Keratinocyte (primary cell): ENCODE measurements around the gene WDR77. TPM values are rescaled to one million over a fixed set of nuclear protein-coding genes. Genes with fewer than 3 reads are reported as not detected.

Source experiments
- DNase-seq: peaks from one replicate; pipeline ENCODE4 v3.0.0-alpha.2; 2011; ENCODE audit warnings: low read depth, missing footprints, low spot score
- FAIRE-seq: peaks from 2 replicates; lab custom pipeline; 2011; peaks lifted over from hg19 to GRCh38; lab: Jason Lieb, UNC
- H2AFZ ChIP-seq: 2 replicates; pipeline ENCODE4 v1.6.0; 2012; ENCODE audit warnings: low read length, control low read depth, inconsistent platforms; ENCODE audit not compliant: control insufficient read depth
- H3K27ac ChIP-seq: 2 replicates; pipeline ENCODE4 v1.5.1; 2011; ENCODE audit warnings: low read length; ENCODE audit not compliant: control insufficient read depth, insufficient read depth
- H3K27me3 ChIP-seq: 3 replicates; pipeline ENCODE4 v1.6.0; 2011; ENCODE audit warnings: low read length; ENCODE audit not compliant: control insufficient read depth, insufficient read depth; ENCODE audit errors: extremely low read depth
- H3K36me3 ChIP-seq, 2 experiments: 2 replicates in 1 of 2; 3 replicates in 1 of 2; pipeline ENCODE4 v1.5.1; 2011; ENCODE audit warnings: low read length in 2 of 2, mild to moderate bottlenecking in 1 of 2; ENCODE audit not compliant: control insufficient read depth in 2 of 2, insufficient read depth in 2 of 2; ENCODE audit errors: extremely low read depth in 1 of 2
- H3K4me1 ChIP-seq: 3 replicates; pipeline ENCODE4 v1.5.1; 2011; ENCODE audit warnings: low read length; ENCODE audit not compliant: control insufficient read depth, insufficient read depth; ENCODE audit errors: extremely low read depth
- H3K4me2 ChIP-seq: 3 replicates; pipeline ENCODE4 v1.6.0; 2011; ENCODE audit warnings: low read depth, low read length; ENCODE audit not compliant: control insufficient read depth, insufficient read depth; ENCODE audit errors: extremely low read depth
- H3K4me3 ChIP-seq, 3 experiments: fragments of 200-600 bp in 1 of 3; sonication (generic) in 1 of 3; 2 replicates in 2 of 3; 3 replicates in 1 of 3; pipeline ENCODE4 v1.5.1; 2011 to 2016; ENCODE audit warnings: low read length in 3 of 3, mild to moderate bottlenecking in 3 of 3, control low read depth in 2 of 3, inconsistent platforms in 1 of 3, low read depth in 1 of 3, mixed read lengths in 1 of 3, mixed run types in 1 of 3, moderate library complexity in 1 of 3; ENCODE audit not compliant: control insufficient read depth in 2 of 3, insufficient read depth in 2 of 3; ENCODE audit errors: extremely low read depth in 1 of 3
- H3K79me2 ChIP-seq: 2 replicates; pipeline ENCODE4 v1.6.0; 2012; ENCODE audit warnings: low read length; ENCODE audit not compliant: control insufficient read depth, insufficient read depth
- H3K9ac ChIP-seq: 3 replicates; pipeline ENCODE4 v1.6.0; 2011; ENCODE audit warnings: low read length; ENCODE audit not compliant: control insufficient read depth, insufficient read depth; ENCODE audit errors: extremely low read depth
- H3K9me1 ChIP-seq: 3 replicates; pipeline ENCODE4 v1.6.0; 2011; ENCODE audit warnings: low read length; ENCODE audit not compliant: control insufficient read depth, insufficient read depth; ENCODE audit errors: extremely low read depth
- H3K9me3 ChIP-seq: 2 replicates; pipeline ENCODE4 v1.5.1; 2012; ENCODE audit warnings: low read depth, low read length; ENCODE audit not compliant: control insufficient read depth
- H4K20me1 ChIP-seq: 3 replicates; pipeline ENCODE4 v1.6.0; 2011; ENCODE audit warnings: low read length; ENCODE audit not compliant: control insufficient read depth, insufficient read depth; ENCODE audit errors: extremely low read depth
- EZH2 ChIP-seq: IDR thresholded peaks from one replicate; pipeline ENCODE4 v1.6.1; 2012; ENCODE audit warnings: inconsistent platforms, mild to moderate bottlenecking, low read length, moderate library complexity
- dilution Hi-C: fragments of 300-500 bp; cut with MboI; formaldehyde crosslinking; loops from one replicate; pipeline ENCODE4 v1.7.0; 2020; ENCODE audit warnings: low sequenced_read_pairs; ENCODE audit not compliant: extremely low pct_ligation_motif_present
- polyA plus RNA-seq, 5 experiments: library from polyadenylated mRNA; depleted of rRNA in 3 of 5; stranded (reverse) in 3 of 5; stranded (forward) in 1 of 5; unstranded in 1 of 5; fragments of >200 nt; gene quantifications; 1 replicate in 1 of 5; 2 replicates in 3 of 5; 3 replicates in 1 of 5; pipeline versions ENCODE4 v1.2.1 to v1.2.3, GENCODE V29; 2011 to 2012; ENCODE audit warnings: missing spikeins in 2 of 5, low read depth in 1 of 5, low replicate concordance in 1 of 5
- TF ChIP-seq, protein P1 (sequence below), 3 experiments: IDR thresholded peaks in 1 of 3; conservative IDR thresholded peaks in 1 of 3; optimal IDR thresholded peaks in 1 of 3; 2 replicates in 2 of 3; 3 replicates in 1 of 3; pipeline versions ENCODE3 to v1.5.1; 2011; ENCODE audit warnings: low read length in 3 of 3, mild to moderate bottlenecking in 3 of 3, moderate library complexity in 2 of 3, control low read depth in 1 of 3, inconsistent platforms in 1 of 3; ENCODE audit not compliant: insufficient read depth in 2 of 3; ENCODE audit errors: extremely low read depth in 1 of 3

The WDR77 gene
- polyA plus RNA-seq, 1 donor (not counting 4 experiments of a cell fraction or from before 2014, with no cell fraction given): 110 TPM

DNA sequence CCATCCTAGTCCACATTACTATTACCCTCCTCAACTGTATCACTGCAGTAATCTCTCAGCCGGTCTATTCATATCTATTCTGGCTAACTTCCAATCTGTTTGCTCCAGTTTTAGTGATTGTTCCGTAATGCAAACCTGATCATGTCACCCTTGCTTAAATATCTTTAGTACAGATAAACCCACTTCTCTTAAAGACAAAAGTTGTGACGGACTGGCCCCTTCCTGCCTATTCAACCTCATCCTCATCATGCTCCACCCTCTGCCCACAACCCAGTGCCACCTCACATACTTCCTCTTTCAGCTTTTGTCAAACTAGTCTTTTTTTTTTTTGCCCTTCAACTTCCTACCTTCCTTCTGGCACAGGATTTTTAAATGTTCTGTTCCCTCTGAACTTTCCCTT lies 22.0 kb upstream of the WDR77 start:
- dilution Hi-C loops: no loop called here
- Histone ChIP-seq H3K27me3 (no peaks in the 10 kb centered on the region), H3K4me1 (no peaks in the 10 kb centered on the region), H3K9me1 (no peaks in the 10 kb centered on the region), H3K4me3 (no peak overlapping the region), H3K79me2 (no peaks in the 10 kb centered on the region), H2AFZ (no peak overlapping the region), H3K36me3 (peaks cover 0 to 1% of the 10 kb centered on the region in 2 experiments), H3K4me2 (no peak overlapping the region), H4K20me1 (no peaks in the 10 kb centered on the region), H3K9me3 (no peaks in the 10 kb centered on the region), H3K9ac (no peak overlapping the region), H3K27ac (no peak overlapping the region)
- TF ChIP-seq EZH2: no peak
- TF ChIP-seq, protein P1, sequence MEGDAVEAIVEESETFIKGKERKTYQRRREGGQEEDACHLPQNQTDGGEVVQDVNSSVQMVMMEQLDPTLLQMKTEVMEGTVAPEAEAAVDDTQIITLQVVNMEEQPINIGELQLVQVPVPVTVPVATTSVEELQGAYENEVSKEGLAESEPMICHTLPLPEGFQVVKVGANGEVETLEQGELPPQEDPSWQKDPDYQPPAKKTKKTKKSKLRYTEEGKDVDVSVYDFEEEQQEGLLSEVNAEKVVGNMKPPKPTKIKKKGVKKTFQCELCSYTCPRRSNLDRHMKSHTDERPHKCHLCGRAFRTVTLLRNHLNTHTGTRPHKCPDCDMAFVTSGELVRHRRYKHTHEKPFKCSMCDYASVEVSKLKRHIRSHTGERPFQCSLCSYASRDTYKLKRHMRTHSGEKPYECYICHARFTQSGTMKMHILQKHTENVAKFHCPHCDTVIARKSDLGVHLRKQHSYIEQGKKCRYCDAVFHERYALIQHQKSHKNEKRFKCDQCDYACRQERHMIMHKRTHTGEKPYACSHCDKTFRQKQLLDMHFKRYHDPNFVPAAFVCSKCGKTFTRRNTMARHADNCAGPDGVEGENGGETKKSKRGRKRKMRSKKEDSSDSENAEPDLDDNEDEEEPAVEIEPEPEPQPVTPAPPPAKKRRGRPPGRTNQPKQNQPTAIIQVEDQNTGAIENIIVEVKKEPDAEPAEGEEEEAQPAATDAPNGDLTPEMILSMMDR (optimal IDR thresholded peaks at IDR 0.05 in 1 of 3, IDR thresholded peaks at IDR 0.05 in 1 of 3, conservative IDR thresholded peaks at IDR 0.05 in 1 of 3; ENCODE audit: extremely low read depth in 1 of 3, insufficient read depth in 2 of 3, low read length in 3 of 3): no peak
- no peak for DNase-seq
- no peak for FAIRE-seq

DNA sequence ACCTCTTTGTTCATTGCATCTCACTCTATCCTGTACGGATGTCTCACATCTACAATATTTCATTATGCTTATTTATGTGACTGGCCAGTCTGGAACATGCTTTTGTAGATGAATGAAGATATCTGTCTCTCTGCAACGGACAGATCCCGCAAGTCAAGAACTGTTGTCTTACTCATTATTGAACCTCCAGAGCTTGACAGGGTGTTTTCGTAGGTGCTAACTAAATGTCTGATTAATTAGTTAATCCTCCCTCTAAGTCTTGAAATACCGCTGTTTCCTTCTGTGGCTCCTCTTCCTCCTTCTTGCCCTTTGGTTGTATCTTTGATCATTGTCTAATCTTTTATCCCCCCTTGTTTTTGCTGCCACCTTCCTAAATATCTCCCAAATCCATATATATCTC lies 21.5 kb upstream of the WDR77 start:
- H3K9me1 ChIP-seq: no peaks in the 10 kb centered on the region
- H3K9me3 ChIP-seq: no peaks in the 10 kb centered on the region
- no peak overlapping the region for H3K4me2 ChIP-seq
- TF ChIP-seq, protein P1 (optimal IDR thresholded peaks at IDR 0.05 in 1 of 3, IDR thresholded peaks at IDR 0.05 in 1 of 3, conservative IDR thresholded peaks at IDR 0.05 in 1 of 3; ENCODE audit: extremely low read depth in 1 of 3, insufficient read depth in 2 of 3, low read length in 3 of 3): no peak
- no peak for TF ChIP-seq EZH2
- H3K4me1 ChIP-seq: no peaks in the 10 kb centered on the region
- dilution Hi-C loops: no loop called here
- peaks cover 0 to 1% of the 10 kb centered on the region in 2 experiments for H3K36me3 ChIP-seq
- no peaks in the 10 kb centered on the region for H3K79me2 ChIP-seq
- no peak overlapping the region for H3K27ac ChIP-seq
- no peak overlapping the region for H2AFZ ChIP-seq
- DNase-seq: no peak
- no peaks in the 10 kb centered on the region for H4K20me1 ChIP-seq
- no peak overlapping the region for H3K4me3 ChIP-seq
- H3K9ac ChIP-seq: no peak overlapping the region
- no peak for FAIRE-seq
- no peaks in the 10 kb centered on the region for H3K27me3 ChIP-seq
